Naive thymus-derived CD4-positive, alpha-beta T cell (primary cell): ENCODE measurements around the gene SH3BP5. TPM values are rescaled to one million over a fixed set of nuclear protein-coding genes. Genes with fewer than 3 reads are reported as not detected.

ENCODE experiments used
- ATAC-seq: fragments of 150-1000 bp; cut with Tn5 transposase; 2 replicates; pipeline ENCODE4 v1.10.0; 2021; ENCODE audit warnings: mild to moderate bottlenecking, moderate library complexity
- CTCF ChIA-PET: fragments of 350-600 bp; sonication (Branson Sonifier 250); formaldehyde crosslinking; loops from one replicate; lab custom pipeline; 2021; ENCODE audit warnings: antibody characterized with exemption; lab: Charles Lee
- POLR2A ChIA-PET: fragments of 350-600 bp; sonication (Branson Sonifier 250); formaldehyde crosslinking; loops from one replicate; lab custom pipeline; 2021; ENCODE audit warnings: antibody characterized with exemption, inconsistent platforms; lab: Charles Lee
- DNase-seq, 9 donors: peaks; one replicate each; pipeline versions ENCODE4 v3.0.0 to v3.0.0-alpha.2; 2020 to 2022; ENCODE audit warnings: mixed read lengths in 1 of 9
- H3K27ac ChIP-seq: one replicate; pipeline ENCODE4 v1.7.0; 2013; ENCODE audit warnings: mild to moderate bottlenecking, low read depth, low read length, moderate library complexity
- H3K27me3 ChIP-seq, 2 donors: one replicate each; pipeline ENCODE4 v1.7.0; 2013; ENCODE audit warnings: low read length in 2 of 2, mild to moderate bottlenecking in 2 of 2, moderate library complexity in 2 of 2; ENCODE audit not compliant: control insufficient read depth in 2 of 2, insufficient read depth in 2 of 2
- H3K36me3 ChIP-seq, 3 experiments: 1 replicate in 2 of 3; 2 replicates in 1 of 3; pipeline ENCODE4 v1.7.0; 2013; ENCODE audit warnings: low read length in 3 of 3, mild to moderate bottlenecking in 3 of 3, moderate library complexity in 1 of 3; ENCODE audit not compliant: insufficient read depth in 3 of 3, control insufficient read depth in 2 of 3
- H3K4me1 ChIP-seq, 2 donors: one replicate each; pipeline ENCODE4 v1.7.0; 2013; ENCODE audit warnings: low read length in 2 of 2, mild to moderate bottlenecking in 2 of 2, moderate library complexity in 1 of 2; ENCODE audit not compliant: control insufficient read depth in 2 of 2, insufficient read depth in 2 of 2
- H3K4me3 ChIP-seq: 2 replicates; pipeline ENCODE4 v1.7.0; 2013; ENCODE audit warnings: mild to moderate bottlenecking, low read length
- H3K9me3 ChIP-seq, 3 experiments: 1 replicate in 2 of 3; 2 replicates in 1 of 3; pipeline ENCODE4 v1.7.0; 2013; ENCODE audit warnings: low read length in 3 of 3; ENCODE audit not compliant: control insufficient read depth in 2 of 3
- H3K27ac Mint-ChIP-seq, 9 donors: one replicate each; pipeline ENCODE4 v1.8.0; 2020 to 2022; ENCODE audit warnings: mixed read lengths in 9 of 9, mild to moderate bottlenecking in 8 of 9, moderate library complexity in 5 of 9, inconsistent platforms in 2 of 9
- H3K27me3 Mint-ChIP-seq, 5 donors: one replicate each; pipeline ENCODE4 v1.8.0; 2021 to 2022; ENCODE audit warnings: mixed read lengths in 5 of 5, mild to moderate bottlenecking in 1 of 5
- H3K36me3 Mint-ChIP-seq, 5 donors: one replicate each; pipeline ENCODE4 v1.8.0; 2020 to 2022; ENCODE audit warnings: mixed read lengths in 5 of 5, mild to moderate bottlenecking in 3 of 5, inconsistent platforms in 1 of 5
- H3K4me1 Mint-ChIP-seq, 7 donors: one replicate each; pipeline ENCODE4 v1.8.0; 2020 to 2022; ENCODE audit warnings: mixed read lengths in 7 of 7, mild to moderate bottlenecking in 3 of 7, inconsistent platforms in 1 of 7
- H3K4me3 Mint-ChIP-seq, 10 donors: one replicate each; pipeline ENCODE4 v1.8.0; 2020 to 2022; ENCODE audit warnings: mild to moderate bottlenecking in 10 of 10, mixed read lengths in 10 of 10, moderate library complexity in 6 of 10, inconsistent platforms in 2 of 10
- H3K9me3 Mint-ChIP-seq, 11 donors: one replicate each; pipeline ENCODE4 v1.8.0; 2020 to 2022; ENCODE audit warnings: mixed read lengths in 11 of 11, mild to moderate bottlenecking in 4 of 11, inconsistent platforms in 1 of 11, moderate library complexity in 1 of 11
- intact Hi-C, 2 donors: fragments of 100-400 bp; cut with micrococcal nuclease; formaldehyde crosslinking; loops; one replicate each; pipeline ENCODE4 v1.15.1; 2023
- polyA plus RNA-seq, 2 donors: library from polyadenylated mRNA; unstranded; fragments of 300-500 nt; fragmentation: Illumina TruSeq; gene quantifications; one replicate each; pipeline ENCODE4 v1.2.3, GENCODE V29; 2021
- total RNA-seq, 6 experiments: library from RNA in 5 of 6; stranded (reverse) in 5 of 6; gene quantifications; 1 replicate in 5 of 6; 2 replicates in 1 of 6; pipeline ENCODE4 v1.2.3 and lab custom pipeline; 2021 to 2026

SH3BP5 gene
- total and polyA plus RNA-seq, 7 experiments from 2014 or later: 18.5 to 64.7 (median 39.5) TPM

DNA sequence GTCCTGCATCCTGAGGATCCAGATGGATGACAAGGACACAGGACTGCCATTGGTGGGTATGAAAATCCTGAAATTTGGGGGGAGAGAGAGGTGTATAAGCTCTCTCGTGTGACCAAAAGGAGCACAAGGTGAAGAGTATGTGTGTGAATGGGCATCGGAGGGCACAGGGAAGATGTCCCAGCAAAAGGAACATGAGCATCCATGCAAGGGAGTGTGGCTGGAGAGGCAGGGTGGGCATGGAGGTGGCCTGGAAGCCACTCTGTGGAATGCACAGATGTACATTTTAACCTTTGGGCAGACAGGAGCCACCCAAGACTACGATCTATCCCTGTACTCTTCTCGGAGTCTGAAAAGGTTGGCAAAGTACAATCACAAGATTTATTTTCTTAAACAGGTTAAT is 71.9 kb downstream of the SH3BP5 start:
- H3K9me3 ChIP-seq: no peaks in the 10 kb centered on the region
- H3K27me3 Mint-ChIP-seq: no peaks in the 10 kb centered on the region
- no peak for DNase-seq
- H3K27ac ChIP-seq: no peak overlapping the region
- intact Hi-C loops: no loop called here
- H3K27me3 ChIP-seq: no peaks in the 10 kb centered on the region
- no peaks in the 10 kb centered on the region for H3K4me1 ChIP-seq
- ATAC-seq: no peak
- H3K4me1 Mint-ChIP-seq: peaks cover 4 to 31% (median 19%) of the 10 kb centered on the region in 7 donors
- H3K36me3 ChIP-seq: peaks cover 15 to 66% (median 33%) of the 10 kb centered on the region in 3 experiments
- no peak overlapping the region for H3K4me3 Mint-ChIP-seq
- H3K4me3 ChIP-seq: no peak overlapping the region
- CTCF ChIA-PET: interaction anchor here (0.9 kb wide), 1 partner anchor 117 kb away, joined by 5 read pairs; no protein-coding TSS in a partner anchor
- POLR2A ChIA-PET: interaction anchor here (1.8 kb wide), 1 partner anchor 54 kb away, joined by 6 read pairs; the partner anchor contains the start of gene CAPN7
- H3K36me3 Mint-ChIP-seq: peaks cover 0 to 53% (median 18%) of the 10 kb centered on the region in 5 donors
- H3K9me3 Mint-ChIP-seq: no peaks in the 10 kb centered on the region
- H3K27ac Mint-ChIP-seq: peak overlapping the region; percentile 2 to 92 (median 85)

GRCh38 chr3:15258720-15259119 is 73.7 kb downstream of the SH3BP5 start:
- Histone ChIP-seq H3K36me3 (peaks cover 15 to 84% (median 43%) of the 10 kb centered on the region in 3 experiments), H3K9me3 (no peaks in the 10 kb centered on the region), H3K4me1 (no peaks in the 10 kb centered on the region), H3K27ac (no peak overlapping the region), H3K27me3 (no peaks in the 10 kb centered on the region), H3K4me3 (no peak overlapping the region)
- CTCF ChIA-PET: no interaction called here
- no peak for DNase-seq
- ATAC-seq: no peak
- intact Hi-C loops: loop anchor here in 1 of 2 donors (10.0 kb wide), 1 partner anchor 316 kb away; no protein-coding TSS in a partner anchor
- Mint-ChIP-seq H3K27ac (peak overlapping the region in 8 of 9 donors; percentile 15 to 86 (median 70)), H3K4me1 (peaks cover 1 to 13% (median 7%) of the 10 kb centered on the region in 7 donors), H3K36me3 (peaks cover 0 to 50% (median 18%) of the 10 kb centered on the region in 5 donors), H3K9me3 (no peaks in the 10 kb centered on the region), H3K27me3 (no peaks in the 10 kb centered on the region), H3K4me3 (no peak overlapping the region)
- POLR2A ChIA-PET: interaction anchor here (1.8 kb wide), 1 partner anchor 52 kb away, joined by 6 read pairs; the partner anchor contains the start of gene CAPN7

DNA sequence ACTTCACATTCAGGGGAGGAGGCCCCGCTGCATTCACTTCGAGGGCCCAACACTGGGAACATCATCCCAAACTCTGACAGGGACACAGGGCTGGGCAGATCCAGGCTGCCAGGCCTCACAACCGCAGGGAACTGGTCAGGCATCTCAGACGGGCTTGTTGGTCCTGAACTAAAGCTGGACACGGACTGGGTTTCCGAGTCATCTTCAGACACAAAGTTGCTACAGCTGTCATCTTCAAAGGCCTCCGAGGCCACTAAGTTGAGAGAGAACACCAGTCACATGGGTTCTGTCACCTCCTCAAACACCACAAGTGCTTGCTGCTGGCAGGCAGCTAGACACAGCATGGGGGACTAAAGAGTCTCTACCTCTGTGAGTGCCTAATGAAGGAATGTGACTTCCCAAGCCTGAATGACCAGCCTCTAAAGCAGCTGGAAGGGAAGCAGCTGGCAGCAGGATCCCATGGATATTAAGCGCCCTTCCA is 75.5 kb downstream of the SH3BP5 start:
- ATAC-seq: no peak
- Histone ChIP-seq H3K4me3 (no peak overlapping the region), H3K4me1 (no peaks in the 10 kb centered on the region), H3K9me3 (no peaks in the 10 kb centered on the region), H3K27ac (no peak overlapping the region), H3K36me3 (peaks cover 15 to 92% (median 45%) of the 10 kb centered on the region in 3 experiments), H3K27me3 (no peaks in the 10 kb centered on the region)
- Mint-ChIP-seq H3K27me3 (no peaks in the 10 kb centered on the region), H3K4me1 (peaks cover 0 to 14% (median 6%) of the 10 kb centered on the region in 7 donors), H3K27ac (peak overlapping the region in 8 of 9 donors; percentile 8 to 86 (median 62)), H3K36me3 (peaks cover 0 to 58% (median 22%) of the 10 kb centered on the region in 5 donors), H3K4me3 (no peak overlapping the region), H3K9me3 (no peaks in the 10 kb centered on the region)
- intact Hi-C loops: loop anchor here in 1 of 2 donors (10.0 kb wide), 1 partner anchor 318 kb away; no protein-coding TSS in a partner anchor
- ChIA-PET POLR2A (interaction anchor here (0.6 to 2.2 kb wide), 3 partner anchors 10 to 158 kb away, joined by 3 to 9 read pairs (median 3); partner anchors contain the start of gene RBSN), CTCF (interaction anchor here (0.8 to 2.1 kb wide), 3 partner anchors 11 to 148 kb away, joined by 3 to 10 read pairs (median 5); no protein-coding TSS in a partner anchor)
- no peak for DNase-seq

GRCh38 chr3:15255215-15255614 is 77.2 kb downstream of the SH3BP5 start:
- no peak overlapping the region for H3K4me3 ChIP-seq
- no peaks in the 10 kb centered on the region for H3K4me1 ChIP-seq
- peaks cover 7 to 49% (median 19%) of the 10 kb centered on the region in 5 donors for H3K36me3 Mint-ChIP-seq
- no peaks in the 10 kb centered on the region for H3K27me3 ChIP-seq
- H3K27ac Mint-ChIP-seq: peak overlapping the region in 7 of 9 donors; percentile 12 to 70 (median 48)
- peaks cover 0 to 11% (median 4%) of the 10 kb centered on the region in 7 donors for H3K4me1 Mint-ChIP-seq
- H3K9me3 ChIP-seq: no peaks in the 10 kb centered on the region
- no peak for DNase-seq
- ATAC-seq: no peak
- peaks cover 17 to 87% (median 35%) of the 10 kb centered on the region in 3 experiments for H3K36me3 ChIP-seq
- no peak overlapping the region for H3K27ac ChIP-seq
- ChIA-PET POLR2A (interaction anchor here (2.2 kb wide), 1 partner anchor 12 kb away, joined by 9 read pairs; no protein-coding TSS in a partner anchor), CTCF (interaction anchor here (0.6 to 1.2 kb wide), 2 partner anchors 12 to 174 kb away, joined by 3 to 4 read pairs; no protein-coding TSS in a partner anchor)
- no peak overlapping the region for H3K4me3 Mint-ChIP-seq
- peaks cover 0 to 1% (median 0%) of the 10 kb centered on the region in 11 donors for H3K9me3 Mint-ChIP-seq
- H3K27me3 Mint-ChIP-seq: no peaks in the 10 kb centered on the region
- intact Hi-C loops: loop anchor here in 1 of 2 donors (10.0 kb wide), 1 partner anchor 320 kb away; no protein-coding TSS in a partner anchor

- Mint-ChIP-seq H3K27me3 (no peaks in the 10 kb centered on the region), H3K4me1 (peaks cover 0 to 7% (median 4%) of the 10 kb centered on the region in 7 donors), H3K36me3 (peaks cover 5 to 35% (median 21%) of the 10 kb centered on the region in 5 donors), H3K9me3 (peaks cover 0 to 1% (median 0%) of the 10 kb centered on the region in 11 donors), H3K27ac (peak overlapping the region in 8 of 9 donors; percentile 2 to 87 (median 70)), H3K4me3 (no peak overlapping the region)
- Histone ChIP-seq H3K27me3 (no peaks in the 10 kb centered on the region), H3K9me3 (no peaks in the 10 kb centered on the region), H3K4me3 (no peak overlapping the region), H3K4me1 (no peaks in the 10 kb centered on the region), H3K36me3 (peaks cover 13 to 79% (median 34%) of the 10 kb centered on the region in 3 experiments), H3K27ac (no peak overlapping the region)
- DNase-seq (no peak), ATAC-seq (no peak)
- CTCF ChIA-PET: interaction anchor here (0.6 to 1.0 kb wide), 2 partner anchors 15 to 342 kb away, joined by 3 to 4 read pairs; no protein-coding TSS in a partner anchor
- intact Hi-C loops: loop anchor here in 1 of 2 donors (10.0 kb wide), 1 partner anchor 322 kb away; no protein-coding TSS in a partner anchor
- POLR2A ChIA-PET: interaction anchor here (0.5 kb wide), 1 partner anchor 52 kb away, joined by 3 read pairs; no protein-coding TSS in a partner anchor
Measured at GRCh38 chr3:15253023-15253697, 79.2 kb downstream of the SH3BP5 start.

- H3K4me1 Mint-ChIP-seq: peaks cover 3 to 15% (median 12%) of the 10 kb centered on the region in 7 donors
- H3K9me3 Mint-ChIP-seq: peaks cover 0 to 1% (median 0%) of the 10 kb centered on the region in 11 donors
- DNase-seq (no peak), ATAC-seq (no peak)
- Histone ChIP-seq H3K9me3 (no peaks in the 10 kb centered on the region), H3K4me1 (no peaks in the 10 kb centered on the region), H3K27me3 (no peaks in the 10 kb centered on the region), H3K27ac (no peak overlapping the region), H3K4me3 (no peak overlapping the region), H3K36me3 (peaks cover 13 to 65% (median 22%) of the 10 kb centered on the region in 3 experiments)
- intact Hi-C loops: loop anchor here in 1 of 2 donors (5.0 kb wide), 1 partner anchor 139 kb away; no protein-coding TSS in a partner anchor
- ChIA-PET POLR2A (no interaction called here), CTCF (interaction anchor here (1.0 kb wide), 1 partner anchor 22 kb away, joined by 4 read pairs; no protein-coding TSS in a partner anchor)
- H3K4me3 Mint-ChIP-seq: no peak overlapping the region
- no peaks in the 10 kb centered on the region for H3K27me3 Mint-ChIP-seq
- H3K27ac Mint-ChIP-seq: peak overlapping the region in 3 of 9 donors; percentile 5 to 44 (median 23)
- H3K36me3 Mint-ChIP-seq: peaks cover 15 to 35% (median 19%) of the 10 kb centered on the region in 5 donors
Measured at GRCh38 chr3:15246186-15246585, 86.2 kb downstream of the SH3BP5 start.
